Calu3 (cell line): ENCODE measurements around the gene ZNF865. TPM values are rescaled to one million over a fixed set of nuclear protein-coding genes. Genes with fewer than 3 reads are reported as not detected.
A peak's percentile ranks its signal among the peaks of the same experiment; 100 is the strongest.

Experiments used
- BruUV-seq: library from RNA; stranded (reverse); fragments of 400-500 nt; replicated peaks from 2 replicates; lab custom pipeline; 2021; lab: Mats Ljungman, UMichigan
- CTCF ChIA-PET: fragments of 300-600 bp; sonication (Branson Sonifier 250); formaldehyde crosslinking; loops from one replicate; lab custom pipeline; 2022; ENCODE audit warnings: antibody characterized with exemption; lab: Charles Lee
- DNase-seq: peaks from one replicate; pipeline ENCODE4 v3.0.0; 2022
- H3K27ac Mint-ChIP-seq: one replicate; pipeline ENCODE4 v1.8.0; 2022; ENCODE audit warnings: mixed read lengths; ENCODE audit not compliant: unreplicated experiment
- H3K27me3 Mint-ChIP-seq: one replicate; pipeline ENCODE4 v1.8.0; 2022; ENCODE audit warnings: mixed read lengths; ENCODE audit not compliant: unreplicated experiment
- H3K36me3 Mint-ChIP-seq: one replicate; pipeline ENCODE4 v1.8.0; 2022; ENCODE audit warnings: mild to moderate bottlenecking, moderate library complexity, mixed read lengths; ENCODE audit not compliant: insufficient read depth, unreplicated experiment
- H3K4me1 Mint-ChIP-seq: one replicate; pipeline ENCODE4 v1.8.0; 2022; ENCODE audit warnings: mild to moderate bottlenecking, low read depth, mixed read lengths; ENCODE audit not compliant: unreplicated experiment
- H3K4me3 Mint-ChIP-seq: one replicate; pipeline ENCODE4 v1.8.0; 2022; ENCODE audit warnings: mild to moderate bottlenecking, low read depth, moderate library complexity, mixed read lengths; ENCODE audit not compliant: unreplicated experiment
- H3K9me3 Mint-ChIP-seq: one replicate; pipeline ENCODE4 v1.8.0; 2022; ENCODE audit warnings: low read depth, mixed read lengths; ENCODE audit not compliant: unreplicated experiment
- intact Hi-C: fragments of 100-400 bp; cut with micrococcal nuclease; formaldehyde crosslinking; loops from one replicate; pipeline ENCODE4 v1.10.0; 2022; ENCODE audit not compliant: unreplicated experiment
- total RNA-seq: library from RNA; stranded (reverse); gene quantifications from 2 replicates; pipeline ENCODE4 v1.2.3, GENCODE V29; 2022
- TF ChIP-seq, protein P1 (sequence below): fragments of 200-600 bp; IDR thresholded peaks from one replicate; pipeline ENCODE4 v1.8.0; 2022; ENCODE audit warnings: antibody characterized with exemption; ENCODE audit not compliant: unreplicated experiment

Gene ZNF865
- total RNA-seq, 1 experiment from 2014 or later, result 29.6 TPM

DNA sequence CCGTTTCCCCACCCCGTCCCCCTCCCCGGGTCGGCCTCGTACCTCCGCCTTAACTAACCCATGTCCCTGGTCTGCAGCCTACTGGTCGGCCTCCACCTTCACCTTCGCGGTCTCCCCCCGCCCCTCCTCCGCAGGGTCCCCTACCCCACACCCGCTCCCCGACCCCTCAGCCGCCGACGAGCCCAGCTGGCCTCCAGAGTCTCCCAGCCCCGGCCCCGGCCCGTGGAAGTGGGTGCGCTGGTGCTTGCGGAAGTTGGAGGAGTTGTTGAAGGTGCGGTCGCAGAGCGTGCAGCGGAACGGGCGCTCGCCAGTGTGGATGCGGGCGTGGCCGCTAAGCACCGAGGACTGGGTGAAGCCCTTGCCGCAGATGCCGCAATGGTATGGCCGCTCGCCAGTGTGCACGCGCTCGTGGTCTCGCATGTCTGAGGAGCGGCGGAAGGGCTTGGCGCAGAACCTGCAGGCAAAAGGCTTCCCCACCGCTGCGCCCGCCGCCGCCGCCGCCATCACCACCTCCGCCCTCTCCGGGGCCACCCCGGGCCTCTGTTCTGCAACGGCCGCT, 16.3 kb downstream of the ZNF865 start:
- TF ChIP-seq, protein P1, sequence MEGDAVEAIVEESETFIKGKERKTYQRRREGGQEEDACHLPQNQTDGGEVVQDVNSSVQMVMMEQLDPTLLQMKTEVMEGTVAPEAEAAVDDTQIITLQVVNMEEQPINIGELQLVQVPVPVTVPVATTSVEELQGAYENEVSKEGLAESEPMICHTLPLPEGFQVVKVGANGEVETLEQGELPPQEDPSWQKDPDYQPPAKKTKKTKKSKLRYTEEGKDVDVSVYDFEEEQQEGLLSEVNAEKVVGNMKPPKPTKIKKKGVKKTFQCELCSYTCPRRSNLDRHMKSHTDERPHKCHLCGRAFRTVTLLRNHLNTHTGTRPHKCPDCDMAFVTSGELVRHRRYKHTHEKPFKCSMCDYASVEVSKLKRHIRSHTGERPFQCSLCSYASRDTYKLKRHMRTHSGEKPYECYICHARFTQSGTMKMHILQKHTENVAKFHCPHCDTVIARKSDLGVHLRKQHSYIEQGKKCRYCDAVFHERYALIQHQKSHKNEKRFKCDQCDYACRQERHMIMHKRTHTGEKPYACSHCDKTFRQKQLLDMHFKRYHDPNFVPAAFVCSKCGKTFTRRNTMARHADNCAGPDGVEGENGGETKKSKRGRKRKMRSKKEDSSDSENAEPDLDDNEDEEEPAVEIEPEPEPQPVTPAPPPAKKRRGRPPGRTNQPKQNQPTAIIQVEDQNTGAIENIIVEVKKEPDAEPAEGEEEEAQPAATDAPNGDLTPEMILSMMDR, result no peak
- CTCF ChIA-PET, result no interaction called here

DNA sequence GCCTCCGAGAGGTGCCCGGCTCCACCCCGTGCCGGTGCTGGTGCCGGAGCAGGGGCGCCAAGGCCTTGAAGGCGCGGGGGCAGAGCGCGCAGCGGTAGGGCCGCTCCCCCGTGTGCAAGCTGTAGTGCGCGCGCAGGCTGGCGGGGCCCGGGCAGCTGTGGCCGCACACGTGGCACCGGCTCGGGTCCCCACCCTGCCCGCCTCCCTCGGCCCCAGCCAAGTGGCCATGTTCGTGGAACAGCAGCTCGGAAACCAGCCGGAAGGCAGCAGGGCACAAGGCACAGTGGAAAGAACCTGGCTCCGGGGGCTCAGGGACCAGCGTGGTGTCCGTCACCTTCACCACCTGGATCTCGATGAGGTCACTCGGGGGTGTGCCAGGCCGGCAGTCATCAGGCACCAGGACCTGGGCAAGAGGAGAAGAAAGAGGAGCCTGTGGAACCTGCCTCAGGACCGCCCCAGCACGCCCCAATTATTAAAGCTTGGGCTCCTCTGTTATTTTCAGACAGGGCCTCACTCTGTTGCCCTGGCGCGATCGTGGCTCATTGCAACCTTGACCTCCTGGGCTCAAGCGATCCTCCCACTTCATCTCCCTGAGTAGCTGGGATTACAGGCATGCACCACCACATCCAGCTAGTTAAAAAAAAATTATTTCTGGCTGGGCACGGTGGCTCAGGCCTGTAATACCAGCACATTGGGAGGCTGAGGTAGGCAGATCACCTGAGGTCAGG, 17.0 kb downstream of the ZNF865 start:
- Mint-ChIP-seq H3K9me3 (no peaks in the 10 kb centered on the region), H3K36me3 (peaks cover 48% of the 10 kb centered on the region), H3K4me3 (no peak overlapping the region), H3K27ac (no peak overlapping the region), H3K27me3 (no peaks in the 10 kb centered on the region), H3K4me1 (peaks cover 19% of the 10 kb centered on the region)
- TF ChIP-seq, protein P1, result no peak
- DNase-seq, result no peak
- CTCF ChIA-PET, result no interaction called here
- intact Hi-C loops, result no loop called here
- no TSS peak for BruUV-seq

More for the DNA sequence above, 16.3 kb downstream of the ZNF865 start:
- no peaks in the 10 kb centered on the region for H3K9me3 Mint-ChIP-seq
- H3K27ac Mint-ChIP-seq, result no peak overlapping the region
- H3K36me3 Mint-ChIP-seq, result peaks cover 52% of the 10 kb centered on the region
- intact Hi-C loops, result no loop called here
- no peak overlapping the region for H3K4me3 Mint-ChIP-seq
- no peak for DNase-seq
- peaks cover 19% of the 10 kb centered on the region for H3K4me1 Mint-ChIP-seq
- no peaks in the 10 kb centered on the region for H3K27me3 Mint-ChIP-seq
- BruUV-seq, result no TSS peak

DNA sequence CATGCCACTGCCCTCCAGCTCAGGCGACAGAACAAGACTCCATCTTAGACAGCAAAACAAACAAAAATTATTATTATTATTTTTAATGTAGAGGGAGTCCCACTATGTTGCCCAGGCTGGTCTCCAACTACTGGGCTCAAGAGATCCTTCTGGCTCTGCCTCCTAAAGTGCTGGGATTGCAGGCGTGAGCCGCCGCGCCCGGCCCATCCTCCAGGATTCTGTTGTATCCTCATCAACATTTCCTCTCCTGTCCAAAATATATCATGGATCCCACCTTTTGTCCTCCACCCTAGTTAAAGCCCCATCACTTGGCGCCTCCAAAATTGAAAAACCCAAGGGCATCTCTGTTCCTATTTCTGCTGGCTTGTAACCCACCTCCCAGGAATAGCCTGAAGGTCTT, 17.7 kb downstream of the ZNF865 start:
- Mint-ChIP-seq H3K27ac (peak overlapping the region; percentile 95), H3K4me1 (peaks cover 19% of the 10 kb centered on the region), H3K4me3 (no peak overlapping the region), H3K27me3 (no peaks in the 10 kb centered on the region), H3K9me3 (no peaks in the 10 kb centered on the region), H3K36me3 (peaks cover 40% of the 10 kb centered on the region)
- intact Hi-C loops, result no loop called here
- CTCF ChIA-PET, result no interaction called here
- BruUV-seq, result no TSS peak
- DNase-seq, result no peak
- TF ChIP-seq, protein P1, result no peak

DNA sequence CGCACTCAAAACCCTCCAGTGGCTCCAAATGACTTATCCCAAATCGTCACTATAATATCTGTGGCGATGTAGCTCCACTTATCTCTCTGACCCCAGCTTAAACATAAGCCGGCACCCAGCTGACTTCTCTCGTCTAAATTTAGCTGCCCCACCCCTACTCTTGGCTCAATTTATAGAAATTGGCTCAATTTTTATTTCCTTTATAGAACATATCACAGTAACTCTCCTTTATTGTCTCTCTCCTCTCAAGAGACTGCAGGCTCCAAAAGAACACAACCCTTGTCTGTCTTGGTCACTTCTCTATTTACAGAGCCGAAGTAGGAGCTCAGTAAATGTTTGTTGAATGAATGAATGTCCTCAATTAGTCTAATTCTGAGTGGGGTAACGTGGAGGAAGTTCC, 18.1 kb downstream of the ZNF865 start:
- H3K9me3 Mint-ChIP-seq, result no peaks in the 10 kb centered on the region
- no peak for DNase-seq
- intact Hi-C loops, result no loop called here
- H3K36me3 Mint-ChIP-seq, result peaks cover 36% of the 10 kb centered on the region
- BruUV-seq, result TSS peak; percentile 76
- H3K27ac Mint-ChIP-seq, result peak overlapping the region; percentile 95
- TF ChIP-seq, protein P1, result no peak
- peaks cover 19% of the 10 kb centered on the region for H3K4me1 Mint-ChIP-seq
- H3K4me3 Mint-ChIP-seq, result peak overlapping the region; percentile 92
- CTCF ChIA-PET, result interaction anchor here (1.4 kb wide), 1 partner anchor 9 kb away, joined by 10 read pairs; no protein-coding TSS in a partner anchor
- no peaks in the 10 kb centered on the region for H3K27me3 Mint-ChIP-seq
